HCT116 (cell line): Measurements from ENCODE around the gene COPS7B. TPM values are rescaled to one million over a fixed set of nuclear protein-coding genes. Genes with fewer than 3 reads are reported as not detected.

ENCODE experiments used
- ATAC-seq: fragments of 200-7000 bp; cut with Tn5 transposase; 2 replicates; pipeline ENCODE4 v1.9.1; 2020; ENCODE audit warnings: mild to moderate bottlenecking, moderate library complexity
- BruUV-seq: library from RNA; stranded (reverse); fragments of 400-500 nt; replicated peaks from 2 replicates; lab custom pipeline; 2021; lab: Mats Ljungman, UMichigan
- CTCF ChIA-PET: fragments of 300-600 bp; sonication (Branson Sonifier 250); formaldehyde crosslinking; loops from one replicate; lab custom pipeline; 2021; ENCODE audit warnings: antibody characterized with exemption; lab: Charles Lee
- POLR2A ChIA-PET: fragments of 300-600, 350-600 bp; sonication (Branson Sonifier 250); formaldehyde crosslinking; loops from one replicate; lab custom pipeline; 2021; ENCODE audit warnings: antibody characterized with exemption; lab: Charles Lee
- RAD21 ChIA-PET, 2 experiments: fragments of 300-600 bp; sonication (Branson Sonifier 250); formaldehyde crosslinking; loops; one replicate each; lab custom pipeline; 2023; ENCODE audit warnings: low total read pairs in 2 of 2; ENCODE audit not compliant: uncharacterized antibody in 2 of 2, unreplicated experiment in 2 of 2, low non-redundant PET in 1 of 2; lab: Charles Lee
- DNase-seq: peaks from one replicate; pipeline ENCODE4 v3.0.0-alpha.2; 2010; ENCODE audit warnings: low read depth, low spot score
- H2AFZ ChIP-seq: fragments of 200-600 bp; shearing (Covaris generic), sonication (generic); 2 replicates; pipeline ENCODE4 v1.6.1; 2017; ENCODE audit warnings: low read depth, mixed run types, mixed read lengths, antibody characterized with exemption, low read length; ENCODE audit not compliant: poor library complexity, severe bottlenecking
- H3K27ac ChIP-seq: 2 replicates; pipeline ENCODE4 v1.5.1; 2012; ENCODE audit warnings: low read depth, low read length
- H3K27me3 ChIP-seq: fragments of 200-600 bp; sonication (generic); 2 replicates; pipeline ENCODE4 v1.6.1; 2016; ENCODE audit warnings: mixed run types, low read length, mixed read lengths; ENCODE audit not compliant: insufficient read depth
- H3K36me3 ChIP-seq, 2 experiments: fragments of 200-500 bp in 1 of 2; fragments of 200-600 bp in 1 of 2; sonication (Bioruptor generic) in 1 of 2; sonication (generic) in 1 of 2; 2 replicates each; pipeline versions ENCODE4 v1.5.1 to v1.6.1; 2014 to 2016; ENCODE audit warnings: low read length in 2 of 2, inconsistent platforms in 1 of 2, mixed read lengths in 1 of 2, mixed run types in 1 of 2; ENCODE audit not compliant: insufficient read depth in 2 of 2, control insufficient read depth in 1 of 2
- H3K4me1 ChIP-seq, 2 experiments: fragments of 200-600 bp in 1 of 2; sonication (generic) in 1 of 2; 2 replicates each; pipeline versions ENCODE4 v1.5.1 to v1.6.1; 2012 to 2017; ENCODE audit warnings: low read length in 2 of 2, inconsistent platforms in 1 of 2, mild to moderate bottlenecking in 1 of 2, mixed read lengths in 1 of 2, mixed run types in 1 of 2, moderate library complexity in 1 of 2; ENCODE audit not compliant: insufficient read depth in 2 of 2, control insufficient read depth in 1 of 2
- H3K4me2 ChIP-seq: fragments of 200-600 bp; sonication (generic); 2 replicates; pipeline ENCODE4 v1.6.1; 2017; ENCODE audit warnings: mixed run types, low read length, mixed read lengths
- H3K4me3 ChIP-seq, 2 experiments: fragments of 200-600 bp in 1 of 2; sonication (generic) in 1 of 2; replicated peaks in 1 of 2; 2 replicates each; pipeline ENCODE4 v1.5.1; 2011 to 2016; ENCODE audit warnings: low read length in 2 of 2, control low read depth in 1 of 2, low read depth in 1 of 2, mild to moderate bottlenecking in 1 of 2, mixed read lengths in 1 of 2, mixed run types in 1 of 2
- H3K79me2 ChIP-seq: fragments of 200-600 bp; sonication (generic); 2 replicates; pipeline ENCODE4 v1.6.1; 2017; ENCODE audit warnings: mild to moderate bottlenecking, mixed run types, low read length, moderate library complexity, mixed read lengths; ENCODE audit not compliant: insufficient read depth
- H3K9ac ChIP-seq: fragments of 200-600 bp; sonication (generic); 2 replicates; pipeline ENCODE4 v1.6.1; 2016; ENCODE audit warnings: low read length, mixed read lengths
- H3K9me2 ChIP-seq: fragments of 200-600 bp; sonication (generic), shearing (Covaris generic); 2 replicates; pipeline ENCODE4 v1.6.1; 2017; ENCODE audit warnings: mixed run types, mild to moderate bottlenecking, moderate library complexity; ENCODE audit not compliant: insufficient read depth
- H3K9me3 ChIP-seq, 2 experiments: fragments of 200-500 bp in 1 of 2; fragments of 200-600 bp in 1 of 2; sonication (Bioruptor generic) in 1 of 2; sonication (generic) in 1 of 2; 2 replicates each; pipeline ENCODE4 v1.6.1; 2014 to 2017; ENCODE audit warnings: low read length in 2 of 2, mixed read lengths in 2 of 2, inconsistent platforms in 1 of 2, low read depth in 1 of 2, mild to moderate bottlenecking in 1 of 2, mixed run types in 1 of 2, moderate library complexity in 1 of 2; ENCODE audit not compliant: control insufficient read depth in 1 of 2, insufficient read depth in 1 of 2
- H4K20me1 ChIP-seq: fragments of 200-600 bp; sonication (generic), shearing (Covaris generic); 2 replicates; pipeline ENCODE4 v1.6.1; 2017; ENCODE audit warnings: mixed run types, mild to moderate bottlenecking, moderate library complexity; ENCODE audit not compliant: insufficient read depth
- CTCF ChIP-seq, 3 experiments: fragments of 200-600 bp in 1 of 3; sonication (generic) in 1 of 3; IDR thresholded peaks in 2 of 3; conservative IDR thresholded peaks in 1 of 3; 2 replicates each; pipeline ENCODE4 v1.5.1; 2012 to 2017; ENCODE audit warnings: low read depth in 2 of 3, low read length in 2 of 3, antibody characterized with exemption in 1 of 3, borderline replicate concordance in 1 of 3, control low read depth in 1 of 3, mild to moderate bottlenecking in 1 of 3, mixed read lengths in 1 of 3, mixed run types in 1 of 3, moderate library complexity in 1 of 3; ENCODE audit not compliant: insufficient read depth in 1 of 3
- FOSL1 ChIP-seq: IDR thresholded peaks from 2 replicates; pipeline ENCODE4 v1.6.1; 2012; ENCODE audit warnings: low read depth
- SP1 ChIP-seq: IDR thresholded peaks from 2 replicates; pipeline ENCODE4 v1.6.1; 2012; ENCODE audit warnings: low read depth
- ZNF274 ChIP-seq: fragments of 200-500 bp; sonication (Bioruptor generic); IDR thresholded peaks from 2 replicates; pipeline ENCODE4 v1.6.1; 2014; ENCODE audit warnings: mild to moderate bottlenecking, low read depth, low read length, inconsistent platforms
- intact Hi-C: fragments of 100-400 bp; cut with micrococcal nuclease; formaldehyde crosslinking; loops from 2 replicates; pipeline ENCODE4 v1.10.0; 2022
- total RNA-seq: library from RNA; stranded (reverse); gene quantifications from one replicate; pipeline ENCODE4 v1.2.1, GENCODE V29; 2021; ENCODE audit not compliant: unreplicated experiment

The COPS7B gene
- total RNA-seq, 1 experiment from 2014 or later: 52.9 TPM

- peak; percentile 46 to 73 (median 55); a peak in 5 of 6 replicates for TF ChIP-seq CTCF (IDR thresholded peaks at IDR 0.05 in 2 of 3, conservative IDR thresholded peaks at IDR 0.05 in 1 of 3; ENCODE audit: borderline replicate concordance in 1 of 3, insufficient read depth in 1 of 3, low read depth in 2 of 3, low read length in 2 of 3)
- no peak for TF ChIP-seq ZNF274
- TF ChIP-seq SP1: peak; percentile 73
These were observed at the start of gene COPS7B (continued) for GRCh38 chr2:231786177-231786916.

- TF ChIP-seq FOSL1: no peak
- Histone ChIP-seq H3K4me1 (no peaks in the 10 kb centered on the region), H3K4me3 (no peak overlapping the region), H3K9me3 (no peaks in the 10 kb centered on the region), H3K9me2 (no peaks in the 10 kb centered on the region), H3K9ac (no peak overlapping the region), H3K27me3 (no peaks in the 10 kb centered on the region), H3K4me2 (no peak overlapping the region), H3K27ac (no peak overlapping the region), H3K36me3 (no peaks in the 10 kb centered on the region; a peak in 1 of 4 replicates), H3K79me2 (no peaks in the 10 kb centered on the region), H2AFZ (no peak overlapping the region), H4K20me1 (no peaks in the 10 kb centered on the region)
- intact Hi-C loops: no loop called here
- ChIA-PET POLR2A (no interaction called here), RAD21 (no interaction called here), CTCF (no interaction called here)
- ATAC-seq (no peak), DNase-seq (no peak)
- no TSS peak for BruUV-seq
These were observed 48.5 kb upstream of the COPS7B start for GRCh38 chr2:231737761-231738160.
